ENCODE results near the gene GADD45G.

The GADD45G gene

DNA sequence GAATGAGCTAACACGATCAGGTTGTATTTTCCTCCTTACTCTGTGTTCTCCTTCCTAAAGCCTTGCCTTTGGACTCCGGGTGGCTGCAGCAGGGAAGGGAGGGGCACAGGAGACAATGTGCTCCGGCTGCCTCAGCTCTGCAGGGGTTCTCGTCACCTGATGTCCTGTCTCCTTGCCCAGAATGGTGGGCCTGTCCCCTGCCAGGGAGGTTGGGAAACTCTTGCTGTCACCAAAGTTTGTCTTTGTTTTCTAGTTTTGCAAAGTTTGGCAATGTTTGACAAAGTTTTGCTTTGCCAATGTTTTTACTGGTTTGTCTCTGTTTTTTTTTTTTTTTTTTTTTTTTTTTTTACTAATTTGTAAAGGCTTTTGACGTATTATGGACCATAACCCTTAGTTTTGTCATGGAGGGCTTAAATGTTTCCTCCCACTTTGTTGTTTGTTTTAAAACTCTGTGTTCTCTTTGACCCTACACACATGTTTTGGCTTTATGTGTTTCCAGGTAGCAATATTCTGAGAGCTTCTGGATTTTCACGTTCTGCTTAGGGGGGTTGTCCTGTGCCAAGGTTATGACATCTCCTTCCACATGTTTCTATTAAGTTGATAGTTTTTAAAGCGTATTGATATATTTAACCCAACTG lies 49.3 kb downstream of the GADD45G start:
- no peak for DNase-seq (ENCODE audit: low read depth)

DNA sequence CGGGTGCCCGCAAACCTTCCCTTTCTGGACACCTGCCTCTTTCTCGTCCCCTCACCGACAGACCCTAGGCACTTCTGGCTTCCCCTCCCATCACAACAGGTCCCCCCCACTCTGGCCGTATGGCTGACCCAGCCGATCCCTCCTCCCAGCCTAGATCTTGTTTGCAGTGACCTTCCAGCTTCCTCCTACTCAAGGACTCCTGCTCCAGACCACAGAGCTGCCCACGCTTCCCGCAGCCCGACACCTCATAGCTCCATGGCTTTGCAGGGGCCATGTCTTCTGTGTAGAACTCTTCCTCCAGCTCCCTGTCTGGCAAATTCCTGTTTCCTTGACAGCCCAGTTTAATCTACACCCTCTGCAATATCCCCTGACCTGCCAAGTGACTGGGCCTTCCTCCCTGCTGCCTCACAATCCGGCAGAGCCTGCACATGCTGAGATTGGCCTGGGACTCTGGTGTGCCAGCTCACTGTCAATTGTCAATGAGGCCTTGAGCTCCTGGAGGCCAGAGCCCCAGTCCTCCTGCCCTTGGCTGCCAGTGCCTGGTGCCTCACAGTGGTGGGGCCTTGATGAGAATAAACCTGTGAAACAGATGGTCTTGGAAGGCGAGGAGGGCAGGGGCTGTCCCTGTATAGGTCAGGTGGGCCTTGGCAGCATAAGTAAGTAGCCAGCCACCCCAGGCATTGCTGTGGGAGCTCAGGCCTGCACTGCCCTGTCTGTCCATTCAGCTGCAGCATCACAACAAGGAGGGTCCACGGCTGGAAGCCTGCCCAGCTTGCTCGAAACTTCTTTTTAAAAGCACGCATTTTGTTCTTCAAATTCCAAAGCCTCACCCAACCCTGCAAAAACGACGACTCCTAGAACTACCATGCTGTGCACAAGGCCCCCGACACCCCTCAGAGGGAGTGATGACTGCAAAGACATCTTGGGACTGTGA lies 50.5 kb downstream of the GADD45G start:
- DNase-seq (ENCODE audit: low read depth): no peak

Data from stimulated activated CD8-positive, alpha-beta memory T cell treated with anti-CD3 and anti-CD28 coated beads, Interleukin-12 subunit alpha, Interleukin-12 subunit beta, amount 100 ng/mL, for 1 hour (primary cell).